HCT116 (cell line): ENCODE results near the gene KLF6. TPM values are rescaled to one million over a fixed set of nuclear protein-coding genes. Genes with fewer than 3 reads are reported as not detected.
A peak's percentile ranks its signal among the peaks of the same experiment; 100 is the strongest.

ENCODE experiments used
- ATAC-seq: fragments of 200-7000 bp; cut with Tn5 transposase; 2 replicates; pipeline ENCODE4 v1.9.1; 2020; ENCODE audit warnings: mild to moderate bottlenecking, moderate library complexity
- BruUV-seq: library from RNA; stranded (reverse); fragments of 400-500 nt; replicated peaks from 2 replicates; lab custom pipeline; 2021; lab: Mats Ljungman, UMichigan
- CTCF ChIA-PET: fragments of 300-600 bp; sonication (Branson Sonifier 250); formaldehyde crosslinking; loops from one replicate; lab custom pipeline; 2021; ENCODE audit warnings: antibody characterized with exemption; lab: Charles Lee
- POLR2A ChIA-PET: fragments of 300-600, 350-600 bp; sonication (Branson Sonifier 250); formaldehyde crosslinking; loops from one replicate; lab custom pipeline; 2021; ENCODE audit warnings: antibody characterized with exemption; lab: Charles Lee
- RAD21 ChIA-PET, 2 experiments: fragments of 300-600 bp; sonication (Branson Sonifier 250); formaldehyde crosslinking; loops; one replicate each; lab custom pipeline; 2023; ENCODE audit warnings: low total read pairs in 2 of 2; ENCODE audit not compliant: uncharacterized antibody in 2 of 2, unreplicated experiment in 2 of 2, low non-redundant PET in 1 of 2; lab: Charles Lee
- DNase-seq: peaks from one replicate; pipeline ENCODE4 v3.0.0-alpha.2; 2010; ENCODE audit warnings: low read depth, low spot score
- H2AFZ ChIP-seq: fragments of 200-600 bp; shearing (Covaris generic), sonication (generic); 2 replicates; pipeline ENCODE4 v1.6.1; 2017; ENCODE audit warnings: low read depth, mixed run types, mixed read lengths, antibody characterized with exemption, low read length; ENCODE audit not compliant: poor library complexity, severe bottlenecking
- H3K27ac ChIP-seq: 2 replicates; pipeline ENCODE4 v1.5.1; 2012; ENCODE audit warnings: low read depth, low read length
- H3K27me3 ChIP-seq: fragments of 200-600 bp; sonication (generic); 2 replicates; pipeline ENCODE4 v1.6.1; 2016; ENCODE audit warnings: mixed run types, low read length, mixed read lengths; ENCODE audit not compliant: insufficient read depth
- H3K36me3 ChIP-seq, 2 experiments: fragments of 200-500 bp in 1 of 2; fragments of 200-600 bp in 1 of 2; sonication (Bioruptor generic) in 1 of 2; sonication (generic) in 1 of 2; 2 replicates each; pipeline versions ENCODE4 v1.5.1 to v1.6.1; 2014 to 2016; ENCODE audit warnings: low read length in 2 of 2, inconsistent platforms in 1 of 2, mixed read lengths in 1 of 2, mixed run types in 1 of 2; ENCODE audit not compliant: insufficient read depth in 2 of 2, control insufficient read depth in 1 of 2
- H3K4me1 ChIP-seq, 2 experiments: fragments of 200-600 bp in 1 of 2; sonication (generic) in 1 of 2; 2 replicates each; pipeline versions ENCODE4 v1.5.1 to v1.6.1; 2012 to 2017; ENCODE audit warnings: low read length in 2 of 2, inconsistent platforms in 1 of 2, mild to moderate bottlenecking in 1 of 2, mixed read lengths in 1 of 2, mixed run types in 1 of 2, moderate library complexity in 1 of 2; ENCODE audit not compliant: insufficient read depth in 2 of 2, control insufficient read depth in 1 of 2
- H3K4me2 ChIP-seq: fragments of 200-600 bp; sonication (generic); 2 replicates; pipeline ENCODE4 v1.6.1; 2017; ENCODE audit warnings: mixed run types, low read length, mixed read lengths
- H3K4me3 ChIP-seq, 2 experiments: fragments of 200-600 bp in 1 of 2; sonication (generic) in 1 of 2; replicated peaks in 1 of 2; 2 replicates each; pipeline ENCODE4 v1.5.1; 2011 to 2016; ENCODE audit warnings: low read length in 2 of 2, control low read depth in 1 of 2, low read depth in 1 of 2, mild to moderate bottlenecking in 1 of 2, mixed read lengths in 1 of 2, mixed run types in 1 of 2
- H3K79me2 ChIP-seq: fragments of 200-600 bp; sonication (generic); 2 replicates; pipeline ENCODE4 v1.6.1; 2017; ENCODE audit warnings: mild to moderate bottlenecking, mixed run types, low read length, moderate library complexity, mixed read lengths; ENCODE audit not compliant: insufficient read depth
- H3K9ac ChIP-seq: fragments of 200-600 bp; sonication (generic); 2 replicates; pipeline ENCODE4 v1.6.1; 2016; ENCODE audit warnings: low read length, mixed read lengths
- H3K9me2 ChIP-seq: fragments of 200-600 bp; sonication (generic), shearing (Covaris generic); 2 replicates; pipeline ENCODE4 v1.6.1; 2017; ENCODE audit warnings: mixed run types, mild to moderate bottlenecking, moderate library complexity; ENCODE audit not compliant: insufficient read depth
- H3K9me3 ChIP-seq, 2 experiments: fragments of 200-500 bp in 1 of 2; fragments of 200-600 bp in 1 of 2; sonication (Bioruptor generic) in 1 of 2; sonication (generic) in 1 of 2; 2 replicates each; pipeline ENCODE4 v1.6.1; 2014 to 2017; ENCODE audit warnings: low read length in 2 of 2, mixed read lengths in 2 of 2, inconsistent platforms in 1 of 2, low read depth in 1 of 2, mild to moderate bottlenecking in 1 of 2, mixed run types in 1 of 2, moderate library complexity in 1 of 2; ENCODE audit not compliant: control insufficient read depth in 1 of 2, insufficient read depth in 1 of 2
- H4K20me1 ChIP-seq: fragments of 200-600 bp; sonication (generic), shearing (Covaris generic); 2 replicates; pipeline ENCODE4 v1.6.1; 2017; ENCODE audit warnings: mixed run types, mild to moderate bottlenecking, moderate library complexity; ENCODE audit not compliant: insufficient read depth
- CBX3 ChIP-seq: IDR thresholded peaks from 2 replicates; pipeline ENCODE4 v1.6.1; 2012; ENCODE audit warnings: low read depth
- CEBPB ChIP-seq: IDR thresholded peaks from 2 replicates; pipeline ENCODE4 v1.6.1; 2012; ENCODE audit warnings: low read depth
- CTCF ChIP-seq, 3 experiments: fragments of 200-600 bp in 1 of 3; sonication (generic) in 1 of 3; IDR thresholded peaks in 2 of 3; conservative IDR thresholded peaks in 1 of 3; 2 replicates each; pipeline ENCODE4 v1.5.1; 2012 to 2017; ENCODE audit warnings: low read depth in 2 of 3, low read length in 2 of 3, antibody characterized with exemption in 1 of 3, borderline replicate concordance in 1 of 3, control low read depth in 1 of 3, mild to moderate bottlenecking in 1 of 3, mixed read lengths in 1 of 3, mixed run types in 1 of 3, moderate library complexity in 1 of 3; ENCODE audit not compliant: insufficient read depth in 1 of 3
- EGR1 ChIP-seq: IDR thresholded peaks from 2 replicates; pipeline ENCODE4 v1.6.1; 2012; ENCODE audit warnings: low read depth
- FOSL1 ChIP-seq: IDR thresholded peaks from 2 replicates; pipeline ENCODE4 v1.6.1; 2012; ENCODE audit warnings: low read depth
- JUND ChIP-seq: IDR thresholded peaks from 2 replicates; pipeline ENCODE4 v1.6.1; 2012
- MAX ChIP-seq: IDR thresholded peaks from 2 replicates; pipeline ENCODE4 v1.6.1; 2012
- POLR2AphosphoS5 ChIP-seq: IDR thresholded peaks from 2 replicates; pipeline ENCODE4 v1.6.1; 2011; ENCODE audit warnings: mild to moderate bottlenecking, low read depth, low read length, moderate library complexity
- RAD21 ChIP-seq: IDR thresholded peaks from 2 replicates; pipeline ENCODE4 v1.6.1; 2012; ENCODE audit warnings: low read depth, mild to moderate bottlenecking
- SIN3A ChIP-seq: IDR thresholded peaks from 2 replicates; pipeline ENCODE4 v1.6.1; 2012; ENCODE audit warnings: low read depth
- SP1 ChIP-seq: IDR thresholded peaks from 2 replicates; pipeline ENCODE4 v1.6.1; 2012; ENCODE audit warnings: low read depth
- TCF7L2 ChIP-seq: IDR thresholded peaks from 2 replicates; pipeline ENCODE4 v1.7.0; 2011; ENCODE audit warnings: borderline replicate concordance, inconsistent platforms; ENCODE audit not compliant: insufficient read depth, insufficient read length; ENCODE audit errors: extremely low read depth
- YY1 ChIP-seq: IDR thresholded peaks from 2 replicates; pipeline ENCODE4 v1.6.1; 2011; ENCODE audit warnings: low read length, low read depth, moderate library complexity, mild to moderate bottlenecking; ENCODE audit not compliant: insufficient replicate concordance; ENCODE audit errors: extremely low read depth
- intact Hi-C: fragments of 100-400 bp; cut with micrococcal nuclease; formaldehyde crosslinking; loops from 2 replicates; pipeline ENCODE4 v1.10.0; 2022
- total RNA-seq: library from RNA; stranded (reverse); gene quantifications from one replicate; pipeline ENCODE4 v1.2.1, GENCODE V29; 2021; ENCODE audit not compliant: unreplicated experiment

Gene KLF6
- total RNA-seq, 1 experiment from 2014 or later = 82.2 TPM

DNA sequence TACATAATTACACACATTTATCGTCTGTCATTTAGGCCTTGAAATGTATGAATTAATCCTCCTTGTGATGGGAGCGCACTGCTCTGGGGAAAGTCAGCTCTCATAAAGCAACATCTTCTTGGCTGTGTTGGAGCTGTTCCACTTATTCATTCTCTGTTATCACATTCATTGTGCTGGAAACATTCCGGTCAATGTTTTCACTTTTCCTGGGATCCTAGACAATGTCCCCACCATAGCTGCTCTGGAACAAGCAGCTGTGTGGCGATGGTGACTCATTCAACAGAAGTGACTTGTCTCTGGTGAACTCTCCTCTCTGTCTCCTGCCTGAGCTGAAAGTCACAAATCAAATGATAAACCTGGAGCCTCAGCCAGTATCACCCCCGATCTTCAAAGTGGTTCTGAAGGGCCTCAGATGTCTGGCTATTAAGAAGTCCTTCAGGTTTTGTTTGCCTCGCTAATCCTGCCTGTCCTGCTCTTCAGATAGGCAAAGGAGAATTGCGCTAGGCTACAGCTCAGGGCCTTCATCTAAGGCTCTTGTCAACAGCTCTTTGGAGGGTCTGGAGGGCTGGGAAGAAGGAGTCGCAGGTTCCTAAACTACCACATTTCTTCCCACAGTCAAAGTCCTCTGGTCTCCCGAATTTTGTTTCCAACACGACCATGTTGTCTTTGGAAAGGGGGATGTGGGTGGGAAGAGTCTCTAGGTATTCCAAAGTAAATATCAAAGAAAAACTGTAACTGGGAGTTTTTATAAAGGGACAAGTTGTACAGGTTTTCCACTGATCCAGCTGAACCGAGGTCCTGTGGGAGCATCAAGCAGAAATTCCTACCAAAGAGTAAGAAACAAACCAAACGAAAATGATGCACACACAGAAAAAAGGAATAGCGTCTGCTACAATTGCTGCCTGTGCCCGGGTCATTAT, 29.3 kb downstream of the KLF6 start:
- Histone ChIP-seq H4K20me1 (no peaks in the 10 kb centered on the region), H3K9me2 (no peaks in the 10 kb centered on the region), H3K27me3 (no peaks in the 10 kb centered on the region), H3K9ac (peak overlapping the region; percentile 7; the same call in 1 of the 2 replicates), H3K4me3 (peak overlapping the region in 1 of 2 experiments; percentile 33; a peak in 2 of 4 replicates), H3K27ac (no peak overlapping the region; the same call in 1 of the 2 replicates), H3K36me3 (no peaks in the 10 kb centered on the region), H2AFZ (no peak overlapping the region), H3K9me3 (no peaks in the 10 kb centered on the region), H3K4me2 (peak overlapping the region; percentile 60), H3K4me1 (peaks cover 18 to 48% of the 10 kb centered on the region in 2 experiments), H3K79me2 (no peaks in the 10 kb centered on the region)
- intact Hi-C loops = loop anchor here (1.0 to 10.0 kb wide), 2 partner anchors 55 to 291 kb away; no protein-coding TSS in a partner anchor
- DNase-seq = no peak
- ChIA-PET RAD21 (interaction anchor here in 1 of 2 experiments (1.1 kb wide), 1 partner anchor 15 kb away, joined by 3 read pairs; no protein-coding TSS in a partner anchor), POLR2A (interaction anchor here (1.5 to 3.1 kb wide), 6 partner anchors 8 to 30 kb away, joined by 5 to 18 read pairs (median 7); partner anchors contain the start of gene KLF6), CTCF (no interaction called here)
- no TSS peak for BruUV-seq
- peak; percentile 56 for ATAC-seq
- TF ChIP-seq FOSL1 (peak; percentile 13), CEBPB (no peak), RAD21 (0 out of 2 replicates have a peak, but pooled peaks have one; percentile 10)

DNA sequence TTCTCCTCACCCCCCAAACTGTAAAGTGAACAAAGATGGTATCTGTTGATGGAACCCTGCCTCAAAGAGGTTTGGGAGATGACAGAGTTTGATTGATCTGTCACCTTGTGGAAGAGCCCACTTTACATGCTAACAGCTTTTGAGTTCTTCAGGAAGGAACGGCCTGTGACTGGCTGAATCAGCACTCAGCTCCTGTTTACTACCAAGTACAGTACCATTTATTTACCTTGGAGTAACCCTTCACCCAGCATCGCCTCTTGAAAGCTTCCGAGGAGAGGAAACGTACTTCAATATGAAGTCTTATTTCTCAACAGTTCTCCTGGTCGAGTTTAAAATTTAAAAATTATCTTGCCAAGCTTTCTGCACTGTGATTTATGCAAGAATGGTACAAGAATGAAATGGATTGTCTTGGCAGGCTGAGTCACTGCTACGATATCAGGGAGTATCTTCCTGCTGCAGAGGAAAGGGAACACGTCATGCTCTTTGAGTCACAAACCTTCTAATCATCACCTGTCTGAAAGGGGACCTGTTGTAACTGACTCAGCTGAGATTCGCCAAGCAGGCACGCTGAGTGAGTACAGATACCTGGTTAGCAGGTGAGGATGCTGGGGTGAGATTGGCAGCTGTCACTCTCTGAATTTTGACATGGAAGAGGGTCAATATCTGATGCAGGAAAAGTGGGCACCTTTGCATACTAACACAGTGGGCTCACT, 30.1 kb downstream of the KLF6 start:
- POLR2A ChIA-PET = interaction anchor here (1.5 to 3.1 kb wide), 5 partner anchors 9 to 30 kb away, joined by 5 to 18 read pairs (median 7); partner anchors contain the start of gene KLF6
- peak; percentile 86 for TF ChIP-seq FOSL1
- peak; percentile 87 for TF ChIP-seq SP1
- TF ChIP-seq RAD21 = peak; percentile 14; the same call in 1 of the 2 replicates
- TF ChIP-seq CBX3 = peak; percentile 73
- peak; percentile 82 for TF ChIP-seq CEBPB
- TF ChIP-seq SIN3A = peak; percentile 94
- TF ChIP-seq CTCF (IDR thresholded peaks at IDR 0.05 in 2 of 3, conservative IDR thresholded peaks at IDR 0.05 in 1 of 3; ENCODE audit: borderline replicate concordance in 1 of 3, insufficient read depth in 1 of 3, low read depth in 2 of 3, low read length in 2 of 3) = no peak
- TF ChIP-seq MAX = peak; percentile 64
- peak; percentile 35 for TF ChIP-seq YY1
- peak; percentile 65 for TF ChIP-seq POLR2AphosphoS5
- TF ChIP-seq EGR1 = no peak
- peak; percentile 71 for TF ChIP-seq TCF7L2
- peak; percentile 93 for TF ChIP-seq JUND

More for the DNA sequence above, 30.1 kb downstream of the KLF6 start:
- no peaks in the 10 kb centered on the region for H4K20me1 ChIP-seq
- H3K4me2 ChIP-seq = peak overlapping the region; percentile 60
- H3K27ac ChIP-seq = peak overlapping the region; percentile 18; the same call in 1 of the 2 replicates
- DNase-seq (peak; percentile 91), ATAC-seq (peak; percentile 95)
- H3K27me3 ChIP-seq = no peaks in the 10 kb centered on the region
- intact Hi-C loops = loop anchor here (1.0 to 10.0 kb wide), 2 partner anchors 55 to 290 kb away; no protein-coding TSS in a partner anchor
- H3K9me2 ChIP-seq = no peaks in the 10 kb centered on the region
- peak overlapping the region; percentile 26; the same call in 1 of the 2 replicates for H3K9ac ChIP-seq
- peaks cover 18 to 44% of the 10 kb centered on the region in 2 experiments for H3K4me1 ChIP-seq
- H3K9me3 ChIP-seq = no peaks in the 10 kb centered on the region
- ChIA-PET CTCF (interaction anchor here (0.6 kb wide), 1 partner anchor 904 kb away, joined by 5 read pairs; no protein-coding TSS in a partner anchor), RAD21 (interaction anchor here in 1 of 2 experiments (1.1 kb wide), 1 partner anchor 15 kb away, joined by 3 read pairs; no protein-coding TSS in a partner anchor)
- peak overlapping the region; percentile 70 for H2AFZ ChIP-seq
- H3K79me2 ChIP-seq = no peaks in the 10 kb centered on the region
- peak overlapping the region in 1 of 2 experiments; percentile 33; a peak in 2 of 4 replicates for H3K4me3 ChIP-seq
- BruUV-seq = no TSS peak
- no peaks in the 10 kb centered on the region for H3K36me3 ChIP-seq
